SU-DHL-6 (cell line): Measurements from ENCODE around the gene MACF1.
"Not testable (repeated sequence)": the region's sequence is repeated elsewhere in the genome, so short reads cannot be mapped to it uniquely, and the experiment has no call there.

Source experiments
- H2AFZ ChIP-seq: fragments of 200-600 bp; sonication (generic); 2 replicates; pipeline ENCODE4 v1.6.1; 2014; ENCODE audit warnings: low read depth, mild to moderate bottlenecking, moderate library complexity, mixed read lengths, antibody characterized with exemption, low read length; ENCODE audit not compliant: severe bottlenecking
- H3F3A ChIP-seq: fragments of 200-600 bp; shearing (Covaris generic); 2 replicates; pipeline ENCODE4 v1.6.0; 2016; ENCODE audit warnings: antibody characterized with exemption, mild to moderate bottlenecking; ENCODE audit not compliant: insufficient read depth
- H3K27ac ChIP-seq: fragments of 200-600 bp; sonication (generic); 2 replicates; pipeline ENCODE4 v1.5.1; 2016; ENCODE audit warnings: low read depth, mild to moderate bottlenecking, low read length, moderate library complexity, mixed read lengths
- H3K27me3 ChIP-seq: fragments of 200-600 bp; sonication (generic), shearing (Covaris generic); 2 replicates; pipeline ENCODE4 v1.6.0; 2014; ENCODE audit warnings: mild to moderate bottlenecking, low read length
- H3K36me3 ChIP-seq: fragments of 200-600 bp; sonication (generic); 2 replicates; pipeline ENCODE4 v1.6.1; 2014; ENCODE audit warnings: mild to moderate bottlenecking, low read length, mixed read lengths
- H3K4me2 ChIP-seq: fragments of 300-600, 200-600 bp; shearing (Covaris generic), sonication (generic); 2 replicates; pipeline ENCODE4 v1.6.0; 2014; ENCODE audit warnings: low read length, low read depth, mild to moderate bottlenecking; ENCODE audit not compliant: poor library complexity, severe bottlenecking
- H3K4me3 ChIP-seq: fragments of 200-600 bp; sonication (generic); 2 replicates; pipeline ENCODE4 v1.5.1; 2014; ENCODE audit warnings: antibody characterized with exemption, low read length, mild to moderate bottlenecking, mixed read lengths; ENCODE audit not compliant: insufficient read depth, poor library complexity, severe bottlenecking
- H3K79me2 ChIP-seq: fragments of 200-600 bp; sonication (generic); 2 replicates; pipeline ENCODE4 v1.6.1; 2014; ENCODE audit warnings: mild to moderate bottlenecking, low read length, moderate library complexity; ENCODE audit not compliant: insufficient read depth
- H3K9ac ChIP-seq: fragments of 200-600 bp; sonication (generic); 2 replicates; pipeline ENCODE4 v1.7.0; 2014; ENCODE audit warnings: mild to moderate bottlenecking, low read length
- H3K9me2 ChIP-seq: fragments of 200-600 bp; sonication (generic); replicated peaks from 2 replicates; pipeline ENCODE4 v1.6.1; 2014; ENCODE audit warnings: low read length; ENCODE audit not compliant: insufficient read depth
- H3K9me3 ChIP-seq: fragments of 200-600 bp; sonication (generic); 2 replicates; pipeline ENCODE4 v1.6.1; 2014; ENCODE audit warnings: low read length, mixed read lengths; ENCODE audit not compliant: insufficient read depth
- H4K20me1 ChIP-seq: fragments of 200-600 bp; sonication (generic); 2 replicates; pipeline ENCODE4 v1.6.1; 2014; ENCODE audit warnings: low read depth, mild to moderate bottlenecking, antibody characterized with exemption, low read length, moderate library complexity, mixed read lengths
- EZH2phosphoT487 ChIP-seq: fragments of 200-600 bp; sonication (generic), shearing (Covaris generic); conservative IDR thresholded peaks from 2 replicates; pipeline ENCODE4 v1.6.1; 2018; ENCODE audit warnings: mild to moderate bottlenecking, antibody characterized with exemption, low read length, moderate library complexity, mixed read lengths
- TF ChIP-seq, protein P1 (sequence below): fragments of 200-600 bp; sonication (generic); IDR thresholded peaks from one replicate; pipeline ENCODE4 v1.5.1; 2017; ENCODE audit warnings: antibody characterized with exemption, mild to moderate bottlenecking, low read length, moderate library complexity; ENCODE audit not compliant: insufficient read depth, poor library complexity, severe bottlenecking

MACF1 gene

GRCh38 chr1:39490596-39491145 lies 286.2 kb downstream of the MACF1 start:
- Histone ChIP-seq H3K36me3 (peaks cover 7% of the 10 kb centered on the region; the same call in 1 of the 2 replicates), H3K79me2 (no peaks in the 10 kb centered on the region), H3F3A (peaks cover 14% of the 10 kb centered on the region; the same call in 1 of the 2 replicates), H3K4me2 (peak overlapping the region; percentile 50), H3K27me3 (no peaks in the 10 kb centered on the region), H4K20me1 (no peaks in the 10 kb centered on the region), H3K4me3 (peak overlapping the region; percentile 63), H3K9me2 (no peaks in the 10 kb centered on the region), H2AFZ (peak overlapping the region; percentile 96), H3K9me3 (no peaks in the 10 kb centered on the region), H3K27ac (no peak overlapping the region), H3K9ac (peak overlapping the region; percentile 57)
- TF ChIP-seq, protein P1, sequence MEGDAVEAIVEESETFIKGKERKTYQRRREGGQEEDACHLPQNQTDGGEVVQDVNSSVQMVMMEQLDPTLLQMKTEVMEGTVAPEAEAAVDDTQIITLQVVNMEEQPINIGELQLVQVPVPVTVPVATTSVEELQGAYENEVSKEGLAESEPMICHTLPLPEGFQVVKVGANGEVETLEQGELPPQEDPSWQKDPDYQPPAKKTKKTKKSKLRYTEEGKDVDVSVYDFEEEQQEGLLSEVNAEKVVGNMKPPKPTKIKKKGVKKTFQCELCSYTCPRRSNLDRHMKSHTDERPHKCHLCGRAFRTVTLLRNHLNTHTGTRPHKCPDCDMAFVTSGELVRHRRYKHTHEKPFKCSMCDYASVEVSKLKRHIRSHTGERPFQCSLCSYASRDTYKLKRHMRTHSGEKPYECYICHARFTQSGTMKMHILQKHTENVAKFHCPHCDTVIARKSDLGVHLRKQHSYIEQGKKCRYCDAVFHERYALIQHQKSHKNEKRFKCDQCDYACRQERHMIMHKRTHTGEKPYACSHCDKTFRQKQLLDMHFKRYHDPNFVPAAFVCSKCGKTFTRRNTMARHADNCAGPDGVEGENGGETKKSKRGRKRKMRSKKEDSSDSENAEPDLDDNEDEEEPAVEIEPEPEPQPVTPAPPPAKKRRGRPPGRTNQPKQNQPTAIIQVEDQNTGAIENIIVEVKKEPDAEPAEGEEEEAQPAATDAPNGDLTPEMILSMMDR, result no peak
- no peak for TF ChIP-seq EZH2phosphoT487

DNA sequence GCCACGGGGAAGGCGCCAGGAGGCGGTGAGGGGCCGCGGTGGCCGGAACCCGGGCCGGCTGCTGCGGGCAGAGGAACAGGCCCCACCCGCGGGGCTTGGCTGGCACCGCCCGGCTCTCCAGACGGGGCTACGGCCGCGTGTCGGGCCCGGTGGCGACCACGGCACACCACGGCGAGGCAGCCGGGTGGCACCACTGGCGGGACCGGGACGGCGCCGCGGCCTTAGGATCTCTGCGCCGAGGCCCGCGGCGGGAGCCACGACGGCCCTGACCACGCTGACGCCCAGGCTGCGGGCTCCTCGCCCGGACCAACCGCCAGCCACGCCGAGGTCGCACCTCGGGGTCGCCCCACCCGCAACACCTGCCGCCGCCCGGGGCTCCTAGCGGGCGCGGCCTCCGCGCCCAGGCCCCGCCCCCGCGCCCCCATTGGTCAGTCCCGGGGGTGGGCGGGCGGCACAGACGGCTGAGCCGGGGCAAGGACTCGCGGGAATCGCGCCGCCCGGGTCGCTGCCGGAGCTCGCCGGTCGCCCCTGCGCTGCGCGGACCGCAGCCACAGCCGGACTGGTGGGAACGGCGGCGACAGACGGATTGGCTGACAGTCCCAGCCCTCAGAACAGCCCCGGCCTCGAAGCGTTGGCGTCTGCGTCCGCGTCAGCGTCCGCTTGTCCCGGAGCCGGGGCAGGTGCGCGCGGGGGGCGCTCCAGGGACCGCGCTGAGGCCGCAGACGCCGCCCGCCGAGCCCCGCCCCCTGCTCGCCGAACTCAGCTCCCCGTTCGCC lies 286.8 kb downstream of the MACF1 start, which contains the start of gene BMP8A:
Gene BMP8A, plus strand, starts transcription at position 491 of the 776 bp plus-strand sequence. CDS start 356 bp downstream, outside the sequence.
- Histone ChIP-seq H3K9ac (peak within 1 kb of the TSS; percentile 57), H4K20me1 (no peaks in the 10 kb centered on the region), H3K27me3 (no peaks in the 10 kb centered on the region), H3K27ac (no peak within 1 kb of the TSS), H3K4me2 (peak within 1 kb of the TSS; percentile 50), H3K9me2 (no peaks in the 10 kb centered on the region), H2AFZ (peak within 1 kb of the TSS; percentile 96), H3K79me2 (no peaks in the 10 kb centered on the region), H3K4me3 (peak within 1 kb of the TSS; percentile 63), H3K36me3 (0 out of 2 replicates have a peak, but pooled peaks cover 1% of the 10 kb centered on the region), H3F3A (peaks cover 14% of the 10 kb centered on the region; the same call in 1 of the 2 replicates), H3K9me3 (no peaks in the 10 kb centered on the region)
- TF ChIP-seq EZH2phosphoT487, result no peak
- TF ChIP-seq, protein P1, result no peak

GRCh38 chr1:39492118-39493042 lies 287.9 kb downstream of the MACF1 start:
- not testable (repeated sequence) for H3K36me3 ChIP-seq, H3K4me3 ChIP-seq, H4K20me1 ChIP-seq, H3K9me2 ChIP-seq, H3K4me2 ChIP-seq, H3K9me3 ChIP-seq, H3K79me2 ChIP-seq, H3K27me3 ChIP-seq, H3K9ac ChIP-seq, H2AFZ ChIP-seq, H3K27ac ChIP-seq
- peaks cover 11% of the 10 kb centered on the region; the same call in 1 of the 2 replicates for H3F3A ChIP-seq

DNA sequence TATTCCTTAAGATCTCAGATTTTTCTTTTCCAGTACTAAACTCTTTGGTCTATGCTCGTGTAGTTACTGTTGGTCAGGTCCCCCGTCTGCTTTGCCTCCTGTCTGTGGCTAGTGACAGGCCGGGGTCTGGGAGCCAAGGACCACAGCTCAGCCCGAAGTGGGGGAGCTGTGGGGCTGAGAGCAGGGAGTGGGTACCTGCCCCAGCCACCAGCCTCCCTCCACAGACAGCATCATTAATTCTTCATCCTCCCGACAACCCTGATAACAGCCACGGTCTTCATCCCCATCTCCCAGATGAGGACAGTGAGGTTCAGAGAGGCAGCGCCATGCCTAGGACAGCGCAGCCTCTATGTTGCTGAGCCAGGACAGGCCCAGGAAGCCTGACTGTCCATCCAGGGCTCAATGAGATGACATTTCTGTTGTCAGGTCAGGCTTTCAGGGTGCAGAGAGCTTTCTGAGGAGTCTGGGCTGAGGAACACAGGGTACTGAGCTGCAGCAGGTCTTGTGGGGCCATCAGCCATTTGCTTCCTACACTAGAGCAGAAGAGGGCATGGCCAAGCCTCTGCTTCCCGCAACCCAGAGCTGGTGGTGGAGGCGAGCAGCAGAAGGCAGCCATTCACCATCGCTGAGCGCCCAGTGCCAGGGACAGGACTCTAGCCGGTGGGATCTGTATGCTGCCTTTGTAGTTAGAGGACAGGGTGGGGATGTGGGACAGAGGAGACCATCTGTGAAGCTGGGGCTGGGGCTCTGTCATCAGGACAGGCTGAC lies 288.7 kb downstream of the MACF1 start:
- not testable (repeated sequence) for H3K27ac ChIP-seq, H3K9me3 ChIP-seq, H3K79me2 ChIP-seq, H3K9me2 ChIP-seq, H3K4me3 ChIP-seq, H4K20me1 ChIP-seq, H3K36me3 ChIP-seq, H3K9ac ChIP-seq, H2AFZ ChIP-seq, H3K4me2 ChIP-seq, H3K27me3 ChIP-seq
- peaks cover 11% of the 10 kb centered on the region; the same call in 1 of the 2 replicates for H3F3A ChIP-seq
